GM13977 (cell line): ENCODE measurements around the gene BATF2.

Source experiments
- DNase-seq: peaks from one replicate; pipeline ENCODE4 v3.0.0; 2012; ENCODE audit warnings: low spot score
- in situ Hi-C: fragments of 300-500 bp; cut with MboI; formaldehyde crosslinking; loops from one replicate; pipeline ENCODE4 v1.12.0; 2022; ENCODE audit warnings: low sequenced_read_pairs, low pct_unique_long_range_greater_than_20kb, mixed read lengths, inconsistent platforms; ENCODE audit not compliant: unreplicated experiment
- TF ChIP-seq, protein P1 (sequence below): IDR thresholded peaks from 2 replicates; pipeline ENCODE4 v1.5.1; 2012; ENCODE audit warnings: mild to moderate bottlenecking, control low read depth; ENCODE audit not compliant: insufficient read depth; ENCODE audit errors: extremely low read depth, missing control alignments

Gene BATF2

GRCh38 chr11:65002706-65003105, 5.9 kb upstream of the BATF2 start:
- TF ChIP-seq, protein P1, sequence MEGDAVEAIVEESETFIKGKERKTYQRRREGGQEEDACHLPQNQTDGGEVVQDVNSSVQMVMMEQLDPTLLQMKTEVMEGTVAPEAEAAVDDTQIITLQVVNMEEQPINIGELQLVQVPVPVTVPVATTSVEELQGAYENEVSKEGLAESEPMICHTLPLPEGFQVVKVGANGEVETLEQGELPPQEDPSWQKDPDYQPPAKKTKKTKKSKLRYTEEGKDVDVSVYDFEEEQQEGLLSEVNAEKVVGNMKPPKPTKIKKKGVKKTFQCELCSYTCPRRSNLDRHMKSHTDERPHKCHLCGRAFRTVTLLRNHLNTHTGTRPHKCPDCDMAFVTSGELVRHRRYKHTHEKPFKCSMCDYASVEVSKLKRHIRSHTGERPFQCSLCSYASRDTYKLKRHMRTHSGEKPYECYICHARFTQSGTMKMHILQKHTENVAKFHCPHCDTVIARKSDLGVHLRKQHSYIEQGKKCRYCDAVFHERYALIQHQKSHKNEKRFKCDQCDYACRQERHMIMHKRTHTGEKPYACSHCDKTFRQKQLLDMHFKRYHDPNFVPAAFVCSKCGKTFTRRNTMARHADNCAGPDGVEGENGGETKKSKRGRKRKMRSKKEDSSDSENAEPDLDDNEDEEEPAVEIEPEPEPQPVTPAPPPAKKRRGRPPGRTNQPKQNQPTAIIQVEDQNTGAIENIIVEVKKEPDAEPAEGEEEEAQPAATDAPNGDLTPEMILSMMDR = no peak
- in situ Hi-C loops = no loop called here
- no peak for DNase-seq

DNA sequence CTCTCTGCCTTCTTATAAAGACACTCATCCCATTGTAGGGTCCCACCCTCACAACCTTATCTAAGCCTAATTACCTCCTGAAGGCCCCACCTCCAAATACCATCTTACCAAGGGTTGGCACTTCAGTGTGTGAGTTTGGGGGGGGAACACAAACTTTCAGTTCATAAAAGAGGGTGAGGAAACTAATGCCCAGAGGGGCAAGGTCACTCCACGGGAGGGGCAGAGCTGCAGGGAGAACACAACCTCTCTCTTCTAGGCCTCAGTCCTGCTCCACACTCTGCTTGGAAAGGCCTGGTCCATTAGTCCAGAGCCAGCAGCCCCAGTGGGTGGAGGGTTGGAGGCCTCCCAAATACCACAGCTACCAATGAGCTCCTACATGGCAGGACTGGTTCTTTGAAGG, 2.7 kb upstream of the BATF2 start:
- TF ChIP-seq, protein P1 = no peak
- DNase-seq = no peak
- in situ Hi-C loops = no loop called here

- in situ Hi-C loops = no loop called here
- no peak for DNase-seq
Observed at GRCh38 chr11:64998690-64999431, 2.1 kb upstream of the BATF2 start.

GRCh38 chr11:64998141-64998540, 1.4 kb upstream of the BATF2 start:
- DNase-seq = no peak
- TF ChIP-seq, protein P1 = no peak
- in situ Hi-C loops = no loop called here

More at GRCh38 chr11:64998690-64999431, 2.1 kb upstream of the BATF2 start:
- TF ChIP-seq, protein P1 = no peak

- DNase-seq = no peak
- in situ Hi-C loops = no loop called here
- TF ChIP-seq, protein P1 = no peak
Observed at GRCh38 chr11:64996327-64996709, 453 bp downstream of the BATF2 start.

GRCh38 chr11:64994318-64994717, 2.5 kb downstream of the BATF2 start:
- in situ Hi-C loops = no loop called here
- TF ChIP-seq, protein P1 = no peak
- DNase-seq = no peak
